Suprapubic skin (tissue), 4 donors: ENCODE results near the gene VTN. TPM values are rescaled to one million over a fixed set of nuclear protein-coding genes. Genes with fewer than 3 reads are reported as not detected.

Experiments
- DNase-seq, 2 donors: peaks; one replicate each; pipeline ENCODE4 v3.0.0-alpha.2; 2019; ENCODE audit warnings: low spot score in 2 of 2
- H3K27ac ChIP-seq: fragments of 200-600 bp; sonication (generic); one replicate; pipeline ENCODE4 v1.5.1; 2019
- H3K27me3 ChIP-seq: fragments of 200-600 bp; sonication (generic); one replicate; pipeline ENCODE4 v1.5.1; 2019
- H3K36me3 ChIP-seq: fragments of 200-600 bp; sonication (generic); one replicate; pipeline ENCODE4 v1.5.1; 2019
- H3K4me1 ChIP-seq: fragments of 200-600 bp; sonication (generic); one replicate; pipeline ENCODE4 v1.5.1; 2019
- H3K4me3 ChIP-seq: fragments of 200-600 bp; sonication (generic); one replicate; pipeline ENCODE4 v1.5.1; 2019; ENCODE audit warnings: mild to moderate bottlenecking
- H3K9me3 ChIP-seq: fragments of 200-600 bp; sonication (generic); one replicate; pipeline ENCODE4 v1.5.1; 2019
- EP300 ChIP-seq: sonication (generic); formaldehyde crosslinking; IDR thresholded peaks from one replicate; pipeline ENCODE4 v1.6.1; 2017; ENCODE audit warnings: antibody characterized with exemption
- POLR2A ChIP-seq, 2 donors: fragments of 450-650 bp; IDR thresholded peaks; one replicate each; pipeline ENCODE4 v1.6.1; 2017; ENCODE audit warnings: antibody characterized with exemption in 2 of 2, mild to moderate bottlenecking in 2 of 2, moderate library complexity in 2 of 2
- POLR2AphosphoS5 ChIP-seq, 3 donors: sonication (generic); formaldehyde crosslinking; IDR thresholded peaks; one replicate each; pipeline ENCODE4 v1.6.1; 2017; ENCODE audit warnings: antibody characterized with exemption in 3 of 3
- WGBS: methylation state at CpG from one replicate; pipeline ENCODE4 v1.1.5; 2018; 5-methylcytosine and 5-hydroxymethylcytosine counted together
- total RNA-seq, 4 donors: library from RNA; depleted of rRNA; stranded (reverse); fragments of >200 nt; gene quantifications; one replicate each; pipeline ENCODE4 v1.1.0, GENCODE V29; 2016
- TF ChIP-seq, protein P1 (sequence below), 2 donors: fragments of 200-600 bp in 1 of 2; fragments of 450-650 bp in 1 of 2; sonication (generic) in 1 of 2; IDR thresholded peaks; one replicate each; pipeline ENCODE4 v1.5.1; 2016 to 2019; ENCODE audit warnings: antibody characterized with exemption in 2 of 2, mild to moderate bottlenecking in 1 of 2, moderate library complexity in 1 of 2

The VTN gene
- total RNA-seq, 4 donors from 2014 or later, result 0.42 to 4.2 (median 0.42) TPM; not detected in 1

DNA sequence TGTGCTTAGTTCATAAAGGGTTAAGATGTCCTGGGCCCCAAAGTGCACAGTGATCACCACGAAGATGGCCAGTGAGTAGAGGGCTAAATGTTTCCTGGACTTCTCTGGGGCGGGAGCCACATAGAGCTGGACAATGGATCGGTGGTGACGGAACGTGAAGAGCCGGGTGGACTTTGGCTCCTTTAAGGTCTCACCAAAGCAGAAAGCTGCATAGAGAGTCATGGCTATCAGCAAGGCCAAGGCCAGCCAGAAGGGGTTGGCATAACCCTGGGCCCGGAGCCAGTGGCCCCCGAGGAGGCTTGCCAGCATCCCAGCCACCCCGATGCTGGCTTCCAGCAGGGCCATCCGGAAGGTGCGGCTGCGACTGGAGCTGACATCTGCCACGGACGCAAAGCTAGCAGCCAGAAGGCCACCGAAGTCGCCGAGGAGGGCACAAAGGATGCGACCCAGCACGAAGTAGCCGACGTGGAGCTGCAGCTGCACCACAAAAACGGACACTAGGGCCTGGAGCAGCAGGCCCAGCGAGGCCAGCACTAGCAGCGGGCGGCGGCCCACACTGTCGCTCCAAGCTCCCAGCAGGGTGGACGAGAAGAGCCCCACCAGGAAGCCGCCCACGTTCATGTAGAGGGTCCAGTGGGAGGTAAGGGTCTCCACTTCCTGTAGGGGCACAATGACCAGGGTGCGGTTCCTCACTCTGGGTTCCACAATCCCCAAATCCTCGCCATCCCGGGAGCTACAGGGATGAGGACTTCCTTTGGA is 34.9 kb upstream of the VTN start:
- no peaks in the 10 kb centered on the region for H3K27me3 ChIP-seq
- no peak overlapping the region for H3K27ac ChIP-seq
- no peak for DNase-seq
- H3K4me3 ChIP-seq, result peak overlapping the region; percentile 74
- no peaks in the 10 kb centered on the region for H3K9me3 ChIP-seq
- H3K4me1 ChIP-seq, result peaks cover 22% of the 10 kb centered on the region
- 64% methylated on average over 14 of the region's 33 CpGs for WGBS
- H3K36me3 ChIP-seq, result peaks cover 11% of the 10 kb centered on the region
- TF ChIP-seq EP300 (no peak), POLR2AphosphoS5 (IDR thresholded peaks at IDR 0.05) (no peak), POLR2A (IDR thresholded peaks at IDR 0.05) (no peak)
- TF ChIP-seq, protein P1, sequence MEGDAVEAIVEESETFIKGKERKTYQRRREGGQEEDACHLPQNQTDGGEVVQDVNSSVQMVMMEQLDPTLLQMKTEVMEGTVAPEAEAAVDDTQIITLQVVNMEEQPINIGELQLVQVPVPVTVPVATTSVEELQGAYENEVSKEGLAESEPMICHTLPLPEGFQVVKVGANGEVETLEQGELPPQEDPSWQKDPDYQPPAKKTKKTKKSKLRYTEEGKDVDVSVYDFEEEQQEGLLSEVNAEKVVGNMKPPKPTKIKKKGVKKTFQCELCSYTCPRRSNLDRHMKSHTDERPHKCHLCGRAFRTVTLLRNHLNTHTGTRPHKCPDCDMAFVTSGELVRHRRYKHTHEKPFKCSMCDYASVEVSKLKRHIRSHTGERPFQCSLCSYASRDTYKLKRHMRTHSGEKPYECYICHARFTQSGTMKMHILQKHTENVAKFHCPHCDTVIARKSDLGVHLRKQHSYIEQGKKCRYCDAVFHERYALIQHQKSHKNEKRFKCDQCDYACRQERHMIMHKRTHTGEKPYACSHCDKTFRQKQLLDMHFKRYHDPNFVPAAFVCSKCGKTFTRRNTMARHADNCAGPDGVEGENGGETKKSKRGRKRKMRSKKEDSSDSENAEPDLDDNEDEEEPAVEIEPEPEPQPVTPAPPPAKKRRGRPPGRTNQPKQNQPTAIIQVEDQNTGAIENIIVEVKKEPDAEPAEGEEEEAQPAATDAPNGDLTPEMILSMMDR (IDR thresholded peaks at IDR 0.05), result no peak

DNA sequence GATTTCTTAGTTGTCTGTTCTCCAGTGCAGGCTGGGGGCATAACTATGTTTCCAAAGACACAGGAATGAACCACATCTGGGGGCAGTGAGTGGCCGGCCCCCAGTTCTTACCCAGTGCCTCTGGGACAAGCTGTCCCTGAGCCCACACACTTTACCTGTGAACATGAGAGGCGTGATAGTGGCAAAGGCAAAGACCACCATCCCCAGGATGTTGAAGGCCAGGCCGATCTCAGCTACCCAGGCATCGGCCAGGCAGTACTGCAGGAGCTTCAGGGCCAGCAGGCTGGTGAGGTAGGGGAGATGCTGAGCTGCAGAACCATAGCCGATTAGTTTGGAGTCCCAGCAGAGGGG is 34.3 kb upstream of the VTN start:
- no peak for TF ChIP-seq POLR2A (IDR thresholded peaks at IDR 0.05)
- Histone ChIP-seq H3K27me3 (no peaks in the 10 kb centered on the region), H3K27ac (no peak overlapping the region), H3K36me3 (peaks cover 16% of the 10 kb centered on the region), H3K9me3 (no peaks in the 10 kb centered on the region), H3K4me3 (no peak overlapping the region), H3K4me1 (peaks cover 22% of the 10 kb centered on the region)
- WGBS, result 97% methylated on average over 3 of the region's 5 CpGs
- DNase-seq, result no peak

DNA sequence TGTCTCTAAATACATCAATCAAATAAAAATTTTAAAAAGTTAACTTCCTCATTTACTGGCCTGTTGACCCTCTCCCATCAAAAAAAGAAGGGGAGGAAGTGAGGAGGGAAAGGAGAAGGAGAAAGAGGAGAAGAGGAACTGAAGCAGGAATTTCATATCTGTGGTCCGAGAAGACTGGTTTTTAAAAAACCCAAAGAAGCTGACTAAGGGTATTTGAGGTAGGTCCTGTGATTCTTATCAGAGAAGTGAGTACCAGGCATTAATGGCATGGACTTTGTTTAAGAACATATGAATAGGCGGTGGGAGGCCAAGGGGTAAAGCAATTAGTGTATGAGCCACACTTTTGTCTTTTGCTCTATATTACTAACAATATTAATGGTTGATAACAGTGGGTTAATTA is 33.9 kb upstream of the VTN start:
- TF ChIP-seq EP300 (no peak), POLR2A (IDR thresholded peaks at IDR 0.05) (no peak), POLR2AphosphoS5 (IDR thresholded peaks at IDR 0.05) (no peak)
- TF ChIP-seq, protein P1 (IDR thresholded peaks at IDR 0.05), result no peak
- H3K4me1 ChIP-seq, result peaks cover 22% of the 10 kb centered on the region
- H3K27ac ChIP-seq, result no peak overlapping the region
- 86% methylated on average over 2 of the region's 2 CpGs for WGBS
- DNase-seq, result no peak
- no peak overlapping the region for H3K4me3 ChIP-seq
- no peaks in the 10 kb centered on the region for H3K27me3 ChIP-seq
- H3K9me3 ChIP-seq, result no peaks in the 10 kb centered on the region
- peaks cover 20% of the 10 kb centered on the region for H3K36me3 ChIP-seq

DNA sequence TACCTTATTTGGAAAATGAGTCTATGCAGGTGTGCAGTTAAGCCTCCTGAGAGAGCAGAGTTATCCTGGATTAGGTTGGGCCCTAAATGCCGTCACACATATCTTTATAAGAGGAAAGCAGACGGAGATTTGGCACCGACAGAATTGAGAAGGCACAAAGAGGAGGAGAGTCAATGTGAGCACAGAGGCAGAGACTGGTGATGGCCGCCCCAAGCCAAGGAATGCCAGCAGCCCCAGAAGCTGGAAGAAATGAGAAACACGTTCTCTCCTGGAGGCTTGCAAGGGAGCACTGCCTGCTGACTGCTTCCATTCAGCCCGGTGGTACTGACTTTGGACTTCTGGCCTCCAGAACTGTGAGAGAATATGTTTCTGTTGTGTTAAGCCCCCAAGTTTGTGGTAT is 32.7 kb upstream of the VTN start:
- Histone ChIP-seq H3K36me3 (peaks cover 30% of the 10 kb centered on the region), H3K27me3 (no peaks in the 10 kb centered on the region), H3K4me3 (no peak overlapping the region), H3K4me1 (peaks cover 22% of the 10 kb centered on the region), H3K9me3 (no peaks in the 10 kb centered on the region), H3K27ac (no peak overlapping the region)
- TF ChIP-seq POLR2A (IDR thresholded peaks at IDR 0.05) (no peak), EP300 (no peak), POLR2AphosphoS5 (IDR thresholded peaks at IDR 0.05) (no peak)
- TF ChIP-seq, protein P1 (IDR thresholded peaks at IDR 0.05), result no peak
- no peak for DNase-seq
- 86% methylated on average over 6 of the region's 6 CpGs for WGBS

DNA sequence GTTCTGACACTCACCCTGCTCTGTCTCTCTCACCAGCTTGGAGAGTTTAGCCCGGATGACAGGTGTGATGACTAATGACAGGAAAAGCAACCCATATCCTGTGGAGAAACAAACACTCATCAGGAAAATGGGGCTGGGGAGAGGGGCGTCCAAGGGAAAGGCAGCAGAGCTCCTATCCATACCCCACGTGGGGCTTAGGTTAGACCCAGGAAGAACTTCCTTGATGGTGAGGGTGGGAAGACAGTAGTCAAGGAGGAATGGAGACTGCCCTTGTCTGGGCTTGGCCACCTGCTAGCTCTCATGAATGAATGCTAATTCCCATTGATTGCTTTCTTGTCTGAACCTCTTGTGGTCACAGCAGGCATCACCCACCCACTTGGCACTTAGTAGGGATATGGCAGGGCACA is 32.1 kb upstream of the VTN start:
- 32% methylated on average over 3 of the region's 3 CpGs for WGBS
- peaks cover 36% of the 10 kb centered on the region for H3K36me3 ChIP-seq
- no peaks in the 10 kb centered on the region for H3K27me3 ChIP-seq
- H3K4me1 ChIP-seq, result peaks cover 22% of the 10 kb centered on the region
- no peak overlapping the region for H3K27ac ChIP-seq
- no peak for DNase-seq
- H3K9me3 ChIP-seq, result no peaks in the 10 kb centered on the region
- no peak for TF ChIP-seq POLR2A (IDR thresholded peaks at IDR 0.05)
- TF ChIP-seq, protein P1 (IDR thresholded peaks at IDR 0.05), result no peak
- no peak for TF ChIP-seq POLR2AphosphoS5 (IDR thresholded peaks at IDR 0.05)
- TF ChIP-seq EP300, result no peak
- H3K4me3 ChIP-seq, result no peak overlapping the region
